HG02623 (cell line): ENCODE measurements around the gene DCAF4.
"Not testable (repeated sequence)": the region's sequence is repeated elsewhere in the genome, so short reads cannot be mapped to it uniquely, and the experiment has no call there.

Experiments used
- ATAC-seq: cut with Tn5 transposase; IDR thresholded peaks from one replicate; pipeline ENCODE4 v1.9.1; 2021; ENCODE audit warnings: moderate library complexity; ENCODE audit not compliant: unreplicated experiment

DCAF4 gene

DNA sequence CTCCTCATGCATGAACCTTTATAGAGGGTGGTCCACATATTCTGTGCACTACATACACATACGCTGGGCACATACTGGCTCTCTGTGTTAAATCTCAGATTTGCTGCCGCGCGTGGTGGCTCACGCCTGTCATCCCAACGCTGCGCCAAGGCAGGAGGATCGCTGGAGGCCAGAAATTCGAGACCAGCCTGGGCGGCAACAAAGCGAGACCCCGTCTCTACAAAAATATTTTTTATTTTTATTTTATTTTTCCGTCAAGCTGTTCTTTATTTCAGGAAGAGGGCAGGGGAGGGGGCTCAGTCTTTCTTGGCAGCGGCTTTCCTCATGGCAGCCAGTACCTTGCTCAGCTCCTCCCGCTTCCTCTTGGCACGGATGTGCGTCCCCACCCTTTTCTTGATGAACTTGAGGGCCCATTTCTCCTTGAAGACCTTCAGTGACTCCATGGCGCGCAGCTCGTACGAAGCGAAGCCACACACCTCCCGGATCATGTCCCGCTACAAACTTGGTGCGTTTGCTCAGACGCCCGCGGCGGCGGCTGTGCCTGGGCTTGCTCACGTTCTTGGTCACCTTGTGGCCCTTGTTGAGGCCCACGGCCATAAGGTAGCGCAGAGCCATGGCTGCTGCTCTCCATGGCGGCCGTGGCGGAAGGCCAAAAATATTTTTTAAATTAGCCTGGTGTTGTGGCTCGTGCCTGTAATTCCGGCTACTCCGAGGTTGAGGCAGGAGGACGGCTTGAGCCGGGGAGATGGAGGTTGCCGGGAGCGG, 3.2 kb downstream of the DCAF4 start:
- no peak for ATAC-seq

DNA sequence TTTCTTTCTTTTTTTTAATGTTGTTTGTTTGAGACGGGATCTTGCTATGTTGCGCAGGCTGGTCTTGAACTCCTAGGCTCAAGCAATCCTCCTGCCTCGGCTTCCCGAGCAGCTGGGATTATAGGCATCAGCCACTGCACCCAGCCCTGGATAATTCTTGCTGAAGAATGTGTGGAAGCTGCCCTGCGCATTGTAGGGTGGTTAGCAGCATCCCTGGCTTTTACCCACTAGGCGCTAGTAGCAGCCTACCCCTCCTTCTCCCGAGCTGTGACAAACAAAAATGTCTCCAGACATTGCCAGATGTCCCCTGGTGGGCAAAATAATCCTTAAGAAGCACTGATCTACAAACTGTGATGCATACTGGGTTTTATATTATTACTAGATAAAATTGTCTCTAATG, 6.6 kb downstream of the DCAF4 start:
- no peak for ATAC-seq

DNA sequence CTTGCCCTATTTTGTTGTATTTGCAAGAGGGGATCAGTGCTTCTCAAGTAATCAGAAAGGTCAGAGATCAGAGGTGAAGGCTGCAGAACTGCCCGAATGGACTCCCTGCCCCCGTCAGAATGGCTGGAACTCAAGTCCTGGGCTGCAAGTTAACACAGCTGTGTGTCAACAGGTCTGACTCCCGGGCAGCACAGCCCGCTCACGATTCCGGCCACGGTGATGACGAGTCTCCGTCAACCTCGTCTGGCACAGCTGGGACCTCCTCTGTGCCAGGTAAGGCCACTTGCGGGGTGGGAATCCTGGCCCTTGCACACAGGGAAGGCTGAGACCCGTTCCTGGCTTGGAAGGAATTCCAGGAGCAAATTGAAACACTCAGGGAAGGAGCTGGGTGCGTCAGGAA, 13.4 kb downstream of the DCAF4 start:
- no peak for ATAC-seq

DNA sequence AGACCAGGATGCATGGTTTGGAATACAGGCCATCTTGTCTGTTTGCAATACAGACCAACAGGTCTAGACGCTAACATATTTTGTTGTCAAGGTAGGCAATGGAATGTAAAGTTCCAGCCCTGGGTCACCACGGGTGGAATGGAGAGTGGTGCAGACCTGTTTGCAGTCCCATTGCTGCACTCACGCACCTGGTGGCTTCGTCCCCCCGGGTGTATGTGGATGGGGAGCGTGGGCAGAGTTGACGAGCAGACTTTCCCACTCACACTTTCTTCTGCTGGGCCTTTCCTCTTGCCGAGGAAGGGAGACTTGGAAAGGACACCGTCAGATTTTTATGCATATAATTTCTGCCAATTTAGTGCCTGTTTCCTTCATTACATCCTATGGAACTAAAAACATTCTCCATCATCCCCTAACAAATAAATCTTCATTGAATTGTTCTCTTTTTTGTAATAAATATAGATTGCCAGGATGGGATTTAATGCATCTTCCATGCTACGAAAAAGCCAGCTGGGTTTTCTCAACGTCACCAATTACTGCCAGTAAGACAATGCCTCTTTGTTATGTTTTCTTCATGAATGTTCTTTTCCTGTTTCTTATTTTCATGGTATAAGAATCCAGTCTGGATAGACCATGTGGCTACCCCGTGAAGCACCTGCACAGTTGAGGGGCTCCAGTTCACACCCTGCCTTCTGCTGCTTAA, 15.2 kb downstream of the DCAF4 start:
- no peak for ATAC-seq

DNA sequence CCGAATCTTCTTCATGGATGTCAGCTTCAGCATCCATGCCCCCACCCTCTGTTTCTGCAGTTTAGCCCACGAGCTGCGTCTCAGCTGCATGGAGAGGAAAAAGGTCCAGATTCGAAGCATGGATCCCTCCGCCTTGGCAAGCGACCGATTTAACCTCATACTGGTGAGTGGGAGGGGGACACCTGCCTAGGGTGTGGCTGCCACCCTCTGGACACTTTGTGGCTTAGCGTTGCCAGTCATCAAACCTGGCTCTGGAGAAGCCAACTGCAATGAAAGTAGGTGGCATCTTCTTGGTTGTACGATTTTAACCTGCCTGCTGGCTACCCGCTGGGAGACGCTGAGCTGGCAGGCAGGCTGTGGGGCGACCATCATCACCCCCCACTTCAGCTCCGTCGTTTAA, 16.7 kb downstream of the DCAF4 start:
- no peak for ATAC-seq

DNA sequence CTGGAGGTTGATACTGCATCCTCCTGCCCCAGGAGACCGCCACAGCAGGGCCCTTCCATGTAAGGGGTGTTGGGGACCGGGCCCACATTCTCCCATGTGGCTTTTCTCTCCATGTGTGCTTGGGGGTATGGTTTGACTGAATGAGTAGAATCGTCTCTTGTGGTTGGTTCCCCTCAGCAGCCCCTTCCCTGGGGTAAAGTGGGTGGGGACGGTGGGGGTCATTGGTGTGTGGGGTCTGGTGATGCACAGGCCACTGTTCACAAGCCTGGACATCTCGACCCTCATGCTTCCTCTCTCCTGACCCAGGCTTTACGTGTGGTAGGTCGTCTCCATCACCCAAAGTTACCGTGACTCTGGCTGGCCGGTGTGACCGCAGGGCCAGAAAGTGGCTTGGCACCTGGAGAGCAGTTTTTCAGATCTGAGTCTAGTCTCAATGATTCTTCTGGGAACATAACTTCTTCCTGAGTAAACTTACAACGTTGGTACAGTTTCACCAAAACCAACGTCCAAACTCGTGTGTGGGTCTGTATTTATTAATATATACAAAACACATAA, 17.7 kb downstream of the DCAF4 start:
- ATAC-seq: no peak

DNA sequence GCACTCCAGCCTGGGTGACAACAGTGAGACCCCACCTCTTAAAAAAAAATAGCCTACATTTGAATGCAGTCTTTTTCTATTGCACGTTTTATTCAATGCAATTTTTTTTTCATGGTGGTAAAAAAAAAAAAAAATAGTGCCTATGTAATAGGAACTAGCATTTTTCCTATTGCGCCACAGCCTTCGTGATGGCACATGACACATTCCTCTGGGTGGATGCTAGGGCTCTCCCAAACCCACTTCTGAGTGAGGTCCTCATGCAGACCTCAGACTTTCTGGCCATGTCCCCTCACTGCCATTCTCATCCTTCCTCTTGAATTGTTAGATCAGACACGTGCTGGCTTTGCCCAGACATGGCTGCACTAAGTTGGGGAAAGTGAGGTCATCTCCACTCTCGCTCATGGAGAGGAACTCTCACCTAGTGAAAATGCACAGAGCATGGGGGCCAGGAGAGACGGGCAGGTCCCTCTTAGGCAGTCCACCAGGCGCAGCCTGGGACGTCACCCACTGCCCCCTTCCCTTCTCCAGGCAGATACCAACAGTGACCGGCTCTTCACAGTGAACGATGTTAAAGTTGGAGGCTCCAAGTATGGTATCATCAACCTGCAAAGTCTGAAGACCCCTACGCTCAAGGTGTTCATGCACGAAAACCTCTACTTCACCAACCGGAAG, 19.2 kb downstream of the DCAF4 start:
- ATAC-seq: no peak

DNA sequence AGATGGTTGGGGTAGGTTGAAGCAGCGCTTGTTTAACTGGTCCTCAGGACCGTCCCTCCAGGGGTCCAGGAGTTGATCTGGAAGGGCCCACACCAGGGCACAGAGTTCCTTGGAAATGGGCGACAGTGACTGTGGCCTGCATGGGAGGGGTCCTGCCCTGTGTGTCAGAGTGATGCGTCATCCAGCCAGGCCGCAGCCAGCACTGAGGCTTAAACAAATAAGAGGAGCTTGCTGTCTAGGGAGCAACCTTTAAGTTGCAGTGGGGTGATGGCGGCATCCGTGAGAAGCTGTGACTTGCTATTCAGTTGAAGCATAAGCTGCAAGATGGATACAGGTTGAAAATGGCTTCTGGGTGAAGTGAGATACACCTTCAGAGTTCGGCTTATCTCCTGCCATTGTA, 20.2 kb downstream of the DCAF4 start:
- ATAC-seq: no peak

DNA sequence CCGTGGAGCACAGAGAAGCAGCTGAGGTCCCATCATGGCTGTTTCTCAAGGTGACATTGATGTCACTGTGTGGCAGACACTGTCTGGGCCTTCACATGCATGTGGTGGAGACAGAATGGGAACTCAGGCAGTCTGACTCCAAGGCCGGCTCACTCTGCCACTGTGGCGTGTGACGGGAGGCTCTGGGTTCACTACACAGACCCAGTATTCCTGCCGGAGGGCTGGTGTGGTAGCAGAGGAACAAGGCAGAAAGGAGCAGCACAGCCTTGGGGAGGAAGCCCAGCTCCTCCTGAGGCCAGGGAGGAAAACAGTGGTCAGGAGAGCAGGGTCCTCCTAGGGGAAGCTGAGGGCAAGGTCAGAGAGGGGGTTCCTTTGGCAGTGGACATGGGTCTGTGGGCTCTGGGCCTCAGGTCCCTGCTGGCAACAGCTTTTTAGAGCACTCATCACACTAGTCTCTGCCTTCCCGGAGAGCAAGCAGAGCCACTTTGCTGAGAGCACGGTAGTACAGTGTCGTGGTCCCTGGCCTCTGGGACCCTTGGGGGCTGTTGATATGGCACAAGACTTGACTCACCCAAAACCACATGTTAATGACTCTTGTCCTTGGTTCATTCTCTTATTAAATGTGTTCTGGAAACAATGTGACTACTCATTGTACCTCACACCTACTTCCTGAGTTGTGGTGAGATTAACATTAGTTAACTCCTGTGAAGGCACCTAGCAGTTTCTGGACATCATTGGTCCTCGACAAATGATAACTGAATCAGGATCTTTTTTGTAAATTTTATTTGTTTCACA, 21.3 kb downstream of the DCAF4 start:
- ATAC-seq: no peak

DNA sequence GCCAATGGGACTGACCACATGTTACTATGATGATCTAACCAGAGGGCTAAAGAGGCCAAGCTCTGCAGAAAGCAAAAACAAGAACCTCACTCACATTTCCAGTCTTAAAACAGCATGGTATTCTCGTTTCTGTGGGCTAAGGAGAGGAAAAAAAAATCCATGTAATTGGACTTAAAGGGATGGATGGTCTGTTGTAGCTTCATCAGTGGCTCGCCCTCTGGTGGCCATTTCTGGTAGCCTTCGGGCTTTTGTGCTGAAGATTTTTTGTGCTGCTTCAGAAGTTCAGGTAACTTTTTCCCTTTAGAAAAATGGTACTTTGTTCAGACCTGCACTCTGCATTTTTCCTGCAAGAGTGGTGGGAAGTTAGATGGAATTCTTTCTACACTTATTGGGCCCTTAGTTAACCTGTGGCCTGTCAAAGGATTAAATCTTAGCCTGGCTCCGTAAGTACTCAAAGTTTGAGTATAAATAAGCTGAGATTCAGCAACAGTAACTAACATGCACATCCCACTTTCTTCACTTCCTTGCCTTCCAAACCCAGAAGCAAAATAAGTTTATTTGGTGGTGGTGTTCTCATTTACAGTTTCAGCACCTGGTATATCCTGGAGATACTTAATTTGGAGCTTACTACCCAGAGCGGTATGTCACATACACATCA, 22.3 kb downstream of the DCAF4 start:
- ATAC-seq: no peak

DNA sequence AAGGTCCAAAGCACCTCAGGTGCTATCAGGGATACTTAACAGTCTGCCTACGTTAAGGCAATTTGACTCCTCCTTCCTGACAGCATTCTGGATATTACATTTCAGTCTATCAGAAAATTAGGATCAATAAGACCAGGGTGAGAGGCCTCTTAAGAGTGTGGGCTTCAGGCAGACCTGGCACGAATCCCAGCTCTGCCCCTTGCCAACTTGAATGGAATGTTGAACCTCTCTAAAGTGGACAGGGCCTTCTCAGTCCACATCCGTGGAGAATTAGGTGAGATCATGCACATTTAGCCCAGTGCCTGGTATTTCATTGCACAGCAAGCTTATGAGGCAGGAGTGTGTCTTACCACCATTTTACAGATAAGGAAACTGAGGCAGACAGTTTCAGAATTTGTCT, 25.9 kb downstream of the DCAF4 start:
- ATAC-seq: no peak

DNA sequence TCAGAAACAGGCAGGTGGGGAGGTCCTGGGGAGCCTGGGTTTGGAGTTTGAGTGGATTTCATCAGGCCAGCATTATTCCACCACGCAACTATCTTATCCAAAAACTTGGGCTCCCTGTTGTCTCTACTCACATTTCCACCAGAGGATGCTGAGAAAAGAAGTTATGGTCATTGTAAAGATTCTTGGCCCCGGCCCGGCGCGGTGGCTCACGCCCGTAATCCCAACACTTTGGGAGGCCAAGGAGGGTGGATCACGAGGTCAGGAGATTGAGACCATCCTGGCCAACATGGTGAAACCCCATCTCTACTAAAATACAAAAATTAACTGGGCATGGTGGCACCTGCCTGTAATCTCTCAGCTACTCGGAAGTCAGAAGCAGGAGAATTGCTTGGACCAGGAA, 30.5 kb downstream of the DCAF4 start:
- ATAC-seq: not testable (repeated sequence)

DNA sequence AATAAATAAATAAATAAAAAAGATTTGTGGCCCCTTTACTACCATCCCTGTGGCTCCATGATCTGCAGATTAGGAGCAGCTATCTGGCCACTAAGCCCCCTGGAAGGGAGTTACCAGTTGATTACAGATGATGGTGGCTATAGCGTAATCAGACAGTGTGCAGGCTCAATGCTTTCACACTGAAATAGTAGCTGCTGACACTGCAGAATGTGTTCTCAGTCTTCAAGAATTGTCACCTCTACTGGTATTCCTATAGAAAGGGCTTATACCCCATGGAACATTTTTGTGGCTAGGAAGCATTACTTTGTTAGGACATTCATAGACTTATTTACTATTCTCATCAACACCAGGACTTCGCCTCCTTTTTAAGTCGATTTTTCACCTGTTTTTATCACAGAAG, 30.9 kb downstream of the DCAF4 start:
- no peak for ATAC-seq

DNA sequence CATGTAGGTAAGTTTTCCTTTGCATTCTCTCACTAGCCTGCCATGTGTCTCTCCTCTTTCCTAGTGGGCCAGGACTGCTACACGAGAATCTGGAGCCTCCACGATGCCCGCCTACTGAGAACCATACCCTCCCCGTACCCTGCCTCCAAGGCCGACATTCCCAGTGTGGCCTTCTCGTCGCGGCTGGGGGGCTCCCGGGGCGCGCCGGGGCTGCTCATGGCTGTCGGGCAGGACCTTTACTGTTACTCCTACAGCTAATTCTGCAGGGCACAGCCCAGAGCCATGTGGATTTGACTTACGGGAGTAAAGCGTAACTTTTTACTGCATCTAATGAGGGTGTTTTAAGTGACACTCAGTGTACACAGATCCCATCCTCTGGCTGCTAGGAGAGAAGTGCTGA, 32.3 kb downstream of the DCAF4 start:
- ATAC-seq: no peak

DNA sequence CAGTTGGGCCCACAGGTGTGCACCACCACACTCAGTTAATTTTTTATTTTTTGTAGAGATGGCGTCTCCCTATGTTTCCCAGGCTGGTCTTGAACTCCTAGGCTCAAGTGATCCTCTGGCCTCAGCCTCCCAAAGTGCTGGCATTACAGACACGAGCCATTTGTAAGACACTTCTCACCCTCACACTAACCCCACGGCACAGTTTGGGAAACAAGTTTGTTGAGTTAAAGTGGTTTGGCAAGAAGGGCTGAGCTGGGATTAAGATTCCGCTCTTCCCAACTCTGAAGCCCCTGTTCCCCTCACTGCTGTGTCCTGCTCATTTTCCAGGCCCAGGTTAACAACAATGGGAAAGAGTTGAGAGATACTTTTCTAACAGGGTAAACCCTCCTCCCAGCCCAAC, 34.8 kb downstream of the DCAF4 start:
- not testable (repeated sequence) for ATAC-seq

DNA sequence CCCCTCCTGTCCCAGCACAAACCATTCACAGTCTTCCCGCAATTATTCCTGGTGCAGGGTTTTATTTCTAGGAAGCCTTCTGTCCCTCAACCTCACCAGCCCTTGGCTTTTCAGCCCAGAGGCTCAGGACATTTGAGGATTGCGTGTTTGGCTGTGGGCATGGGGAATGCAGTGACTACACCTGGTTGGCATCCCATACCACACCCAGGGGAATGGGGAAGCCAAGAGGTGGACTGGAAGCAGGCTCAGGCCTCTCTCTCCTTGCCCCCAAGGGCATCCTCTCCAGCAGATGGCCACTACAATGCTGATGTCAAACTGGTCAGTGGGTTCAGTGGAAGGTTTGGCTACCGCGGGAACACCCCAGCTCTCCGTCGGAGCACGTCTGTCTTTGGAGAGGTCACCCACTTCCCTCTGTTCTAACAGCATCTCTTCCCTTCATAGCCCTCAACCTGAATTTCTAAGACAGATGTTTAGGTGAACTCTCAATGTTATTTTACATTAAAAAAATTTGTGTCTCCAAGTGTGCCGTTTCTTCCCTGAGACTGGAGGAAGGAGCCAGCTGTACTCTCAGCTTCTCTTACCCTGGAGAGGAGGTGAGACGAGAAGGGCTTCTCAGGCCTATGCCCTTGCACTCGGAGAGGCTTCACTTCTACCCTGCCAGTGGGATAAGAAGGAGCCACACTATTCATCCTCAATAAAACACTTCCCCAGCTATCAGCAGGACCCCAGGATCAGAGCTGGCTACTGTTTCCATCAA, 35.5 kb downstream of the DCAF4 start:
- no peak for ATAC-seq

DNA sequence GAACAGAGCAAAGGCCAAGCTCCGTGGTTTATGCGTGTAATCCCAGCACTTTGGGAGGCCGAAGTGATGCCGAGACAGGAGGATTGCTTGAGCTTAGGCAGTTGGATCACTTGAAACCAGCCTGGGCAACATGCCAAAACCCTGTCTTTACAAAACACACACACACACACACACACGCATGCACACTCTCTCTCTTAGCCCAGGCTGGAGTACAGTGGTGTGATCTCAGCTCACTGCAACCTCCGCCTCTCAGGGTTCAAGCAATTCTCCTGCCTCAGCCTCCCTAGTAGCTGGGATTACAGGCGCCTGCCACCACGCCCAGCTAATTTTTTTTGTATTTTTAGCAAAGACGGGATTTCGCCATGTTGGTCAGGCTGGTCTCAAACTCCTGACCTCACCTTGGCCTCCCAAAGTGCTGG, 36.1 kb downstream of the DCAF4 start:
- not testable (repeated sequence) for ATAC-seq

DNA sequence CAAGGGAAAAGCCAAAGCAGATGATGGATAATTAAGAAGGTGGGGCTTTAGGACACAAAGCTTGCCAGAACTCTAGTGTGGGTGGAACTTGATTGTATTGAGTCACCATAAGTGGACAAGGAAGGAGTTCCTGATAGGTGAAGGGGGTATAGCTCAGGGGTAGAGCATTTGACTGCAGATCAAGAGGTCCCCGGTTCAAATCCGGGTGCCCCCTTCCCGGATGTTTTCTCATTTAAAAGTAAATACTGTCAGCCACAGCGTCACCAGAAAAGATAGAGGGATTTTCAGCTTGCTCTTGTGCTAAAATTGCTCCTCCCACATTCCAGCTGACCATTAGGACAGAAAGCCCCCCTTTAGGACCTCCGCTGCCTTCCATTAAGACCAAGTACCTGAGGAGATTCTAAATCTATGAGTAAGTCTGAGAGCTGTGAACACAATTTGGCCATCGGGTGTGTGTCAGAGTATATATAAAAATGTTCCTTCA, 36.6 kb downstream of the DCAF4 start:
- no peak for ATAC-seq

DNA sequence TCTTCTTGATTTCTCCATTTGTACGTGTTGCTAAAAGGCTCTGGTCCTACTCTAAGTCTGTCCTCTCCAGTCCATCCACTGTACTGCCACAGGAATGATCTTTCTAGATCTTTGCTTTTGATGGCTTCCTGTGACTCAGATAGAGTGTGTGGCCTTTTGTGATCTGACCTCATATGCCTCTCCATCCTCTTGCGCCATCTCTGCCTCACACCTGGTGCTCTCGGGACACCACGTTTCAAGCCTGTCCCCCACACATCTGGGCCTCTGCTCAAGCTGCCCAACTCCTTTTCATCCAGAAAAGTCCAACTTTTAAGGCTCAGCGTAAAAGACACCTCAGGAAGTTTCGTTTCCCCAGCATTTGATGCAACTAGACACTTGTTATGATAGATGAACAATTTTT, 39.0 kb downstream of the DCAF4 start:
- ATAC-seq: no peak

DNA sequence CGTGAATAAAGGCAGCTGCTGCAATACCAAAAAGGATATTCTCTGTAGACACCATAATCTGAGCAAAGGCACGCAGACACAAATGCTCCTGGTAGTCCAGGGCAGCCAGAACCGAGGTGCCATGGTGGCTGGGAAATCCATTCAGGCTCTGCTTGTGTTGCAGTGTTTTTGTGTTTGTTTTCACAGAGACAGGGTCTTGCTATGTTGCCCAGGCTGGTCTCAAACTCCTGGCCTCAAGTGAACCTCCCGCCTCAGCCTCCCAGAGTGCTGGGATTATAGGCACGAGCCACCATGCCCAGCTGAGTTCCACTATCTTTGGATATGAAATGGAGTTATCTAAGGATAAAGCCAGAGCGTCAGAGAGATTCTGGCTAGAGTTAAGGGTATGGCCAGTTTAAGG, 39.8 kb downstream of the DCAF4 start:
- no peak for ATAC-seq
